NT2/D1 (cell line): Measurements from ENCODE around the gene PSMD2.

Experiments
- DNase-seq: peaks from one replicate; pipeline ENCODE4 v3.0.0-alpha.2; 2011; ENCODE audit warnings: low read depth, low spot score
- H3K27me3 ChIP-seq: 2 replicates; pipeline ENCODE4 v1.6.0; 2011; ENCODE audit warnings: mild to moderate bottlenecking; ENCODE audit not compliant: insufficient read length, insufficient read depth
- H3K36me3 ChIP-seq: 2 replicates; pipeline ENCODE4 v1.6.1; 2011; ENCODE audit warnings: mild to moderate bottlenecking, low read length, mixed read lengths; ENCODE audit not compliant: insufficient read depth, insufficient read length
- H3K4me1 ChIP-seq: 2 replicates; pipeline ENCODE4 v1.5.1; 2011; ENCODE audit not compliant: insufficient read depth, insufficient read length
- H3K4me3 ChIP-seq: 2 replicates; pipeline ENCODE4 v1.5.1; 2011; ENCODE audit warnings: low read depth; ENCODE audit not compliant: insufficient read length
- H3K9ac ChIP-seq: 2 replicates; pipeline ENCODE4 v1.6.0; 2011; ENCODE audit warnings: low read depth; ENCODE audit not compliant: insufficient read length
- H3K9me3 ChIP-seq: 2 replicates; pipeline ENCODE4 v1.5.1; 2011; ENCODE audit warnings: mild to moderate bottlenecking, low read length; ENCODE audit not compliant: insufficient read depth
- SUZ12 ChIP-seq: IDR thresholded peaks from 2 replicates; pipeline ENCODE4 v1.6.1; 2011; ENCODE audit not compliant: insufficient read length, insufficient read depth; ENCODE audit errors: extremely low read depth
- YY1 ChIP-seq: IDR thresholded peaks from 2 replicates; pipeline ENCODE4 v1.6.1; 2011; ENCODE audit not compliant: insufficient read length, insufficient read depth
- ZNF274 ChIP-seq: IDR thresholded peaks from 2 replicates; pipeline ENCODE4 v1.6.1; 2011; ENCODE audit warnings: mild to moderate bottlenecking, low read depth, low read length

Gene PSMD2

GRCh38 chr3:184345317-184346144, 46.5 kb downstream of the PSMD2 start:
- Histone ChIP-seq H3K4me1 (peaks cover 17% of the 10 kb centered on the region), H3K9ac (peak overlapping the region; percentile 26), H3K4me3 (no peak overlapping the region), H3K27me3 (no peaks in the 10 kb centered on the region), H3K9me3 (no peaks in the 10 kb centered on the region), H3K36me3 (peaks cover 69% of the 10 kb centered on the region)
- peak; percentile 66 for DNase-seq
- TF ChIP-seq SUZ12 (no peak), ZNF274 (no peak), YY1 (no peak)

GRCh38 chr3:184346480-184347190, 47.6 kb downstream of the PSMD2 start:
- H3K4me1 ChIP-seq = peaks cover 22% of the 10 kb centered on the region
- TF ChIP-seq ZNF274 (no peak), SUZ12 (no peak), YY1 (no peak)

DNA sequence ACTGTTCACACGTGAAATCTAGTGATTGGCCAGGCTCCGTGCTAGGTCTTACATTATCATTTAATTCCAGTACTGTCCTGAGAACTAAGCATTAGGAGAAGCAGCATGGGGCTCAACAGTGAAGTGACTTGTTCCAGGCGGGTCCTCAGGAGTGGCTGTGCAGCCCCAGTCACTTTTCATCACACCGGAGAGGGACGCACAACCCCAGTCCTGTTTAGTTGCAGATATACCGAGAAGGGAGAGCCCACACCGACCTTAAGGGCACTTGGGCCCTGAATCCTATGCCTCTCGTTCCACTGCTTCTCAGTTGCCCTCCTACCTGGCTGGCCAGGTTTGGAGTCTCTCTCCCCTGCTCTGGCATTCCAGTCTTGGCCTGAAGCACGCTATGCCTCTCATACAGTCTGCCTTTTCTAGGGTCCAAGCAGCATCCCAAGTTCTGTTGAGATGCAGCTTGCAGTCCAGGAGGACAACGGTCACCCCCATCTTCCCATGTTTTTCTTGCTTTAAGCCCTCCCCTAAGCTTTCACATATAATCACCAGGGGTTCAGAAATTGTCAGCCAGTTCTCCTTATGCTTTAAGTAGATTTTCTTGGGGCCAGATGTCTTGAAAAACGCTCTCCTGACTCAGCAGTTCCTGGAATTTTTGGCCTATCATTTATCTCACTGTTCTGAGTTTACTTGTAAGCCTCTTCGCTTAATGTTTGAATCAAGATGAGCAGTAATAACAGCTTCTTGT, 48.4 kb downstream of the PSMD2 start:
- Histone ChIP-seq H3K4me3 (no peak overlapping the region), H3K27me3 (no peaks in the 10 kb centered on the region), H3K9ac (no peak overlapping the region), H3K9me3 (no peaks in the 10 kb centered on the region), H3K36me3 (peaks cover 64% of the 10 kb centered on the region), H3K4me1 (peaks cover 26% of the 10 kb centered on the region)
- TF ChIP-seq SUZ12 = no peak
- no peak for TF ChIP-seq ZNF274
- no peak for TF ChIP-seq YY1
- no peak for DNase-seq

More at GRCh38 chr3:184346480-184347190, 47.6 kb downstream of the PSMD2 start:
- Histone ChIP-seq H3K9ac (no peak overlapping the region), H3K27me3 (no peaks in the 10 kb centered on the region), H3K36me3 (peaks cover 63% of the 10 kb centered on the region), H3K9me3 (no peaks in the 10 kb centered on the region), H3K4me3 (no peak overlapping the region)
- DNase-seq = no peak

DNA sequence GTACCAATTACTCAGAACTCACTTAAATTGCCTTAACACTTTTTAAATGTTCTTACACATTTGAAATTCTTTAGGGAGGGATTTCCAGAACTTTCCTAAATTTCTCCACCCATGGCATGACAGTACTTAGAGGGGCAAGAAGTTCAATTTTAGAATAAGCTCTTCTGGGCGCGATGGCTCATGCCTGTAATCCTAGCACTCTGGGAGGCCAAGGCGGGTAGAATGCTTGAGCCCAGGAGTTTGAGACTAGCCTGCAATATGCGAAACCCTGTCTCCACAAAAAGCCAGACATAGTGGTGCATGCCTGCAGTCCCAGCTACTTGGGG, 49.0 kb downstream of the PSMD2 start:
- H3K9me3 ChIP-seq = no peaks in the 10 kb centered on the region
- H3K36me3 ChIP-seq = peaks cover 64% of the 10 kb centered on the region
- H3K4me1 ChIP-seq = peaks cover 23% of the 10 kb centered on the region
- TF ChIP-seq SUZ12 (no peak), ZNF274 (no peak), YY1 (no peak)
- no peaks in the 10 kb centered on the region for H3K27me3 ChIP-seq
- no peak overlapping the region for H3K9ac ChIP-seq
- DNase-seq = no peak
- no peak overlapping the region for H3K4me3 ChIP-seq

DNA sequence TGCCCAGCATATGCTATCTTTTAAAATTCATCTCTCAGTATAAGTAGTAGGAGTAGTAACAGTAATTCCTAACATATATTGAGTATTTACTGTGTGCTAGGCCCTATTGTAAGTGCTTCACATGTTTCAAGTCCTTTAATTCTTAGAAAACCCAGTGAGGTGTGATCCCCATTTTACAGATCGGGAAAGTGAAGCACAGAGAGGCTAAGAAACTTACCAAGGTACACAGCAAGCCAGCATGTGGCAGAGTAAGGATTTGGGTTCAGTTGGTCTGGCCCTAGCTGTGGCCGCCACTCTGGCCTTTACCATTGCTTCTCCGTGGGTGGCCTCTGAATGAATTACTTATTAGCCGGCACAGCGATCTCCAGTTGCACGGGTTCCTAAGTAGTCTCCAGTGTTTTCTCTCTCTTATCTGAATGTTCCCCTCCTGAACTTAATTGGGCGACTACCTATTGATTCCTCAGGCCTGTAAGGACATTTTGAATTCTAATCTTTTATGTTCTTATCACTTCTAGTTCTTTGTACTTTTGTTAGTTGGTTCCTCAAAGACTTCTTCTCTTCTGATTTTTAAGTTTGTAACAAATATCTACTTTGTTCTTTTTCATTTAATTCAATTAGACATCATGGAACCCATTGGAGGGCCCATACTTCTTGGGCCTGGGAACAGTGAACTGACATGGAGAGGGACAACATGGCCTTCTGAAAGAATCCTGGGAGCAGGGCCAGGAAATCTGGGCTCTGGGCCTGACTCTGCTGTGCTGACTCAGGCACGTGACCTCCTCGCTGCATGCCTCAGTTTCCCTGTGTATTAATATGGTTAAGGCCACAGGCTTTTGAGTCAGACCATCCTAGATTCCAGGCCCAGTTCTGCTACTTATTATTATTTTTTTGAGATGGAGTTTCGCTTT, 50.8 kb downstream of the PSMD2 start:
- Histone ChIP-seq H3K9me3 (no peaks in the 10 kb centered on the region), H3K36me3 (peaks cover 67% of the 10 kb centered on the region), H3K9ac (no peak overlapping the region), H3K27me3 (no peaks in the 10 kb centered on the region), H3K4me3 (no peak overlapping the region), H3K4me1 (peaks cover 26% of the 10 kb centered on the region)
- no peak for DNase-seq
- TF ChIP-seq SUZ12 (no peak), YY1 (no peak), ZNF274 (no peak)

GRCh38 chr3:184350618-184351017, 51.6 kb downstream of the PSMD2 start:
- peaks cover 72% of the 10 kb centered on the region for H3K36me3 ChIP-seq

More at GRCh38 chr3:184350618-184351017, 51.6 kb downstream of the PSMD2 start:
- no peak for DNase-seq
- H3K4me3 ChIP-seq = no peak overlapping the region
- H3K4me1 ChIP-seq = peaks cover 27% of the 10 kb centered on the region
- TF ChIP-seq SUZ12 (no peak), ZNF274 (no peak), YY1 (no peak)
- no peaks in the 10 kb centered on the region for H3K9me3 ChIP-seq
- no peaks in the 10 kb centered on the region for H3K27me3 ChIP-seq
- H3K9ac ChIP-seq = no peak overlapping the region
